Right cardiac atrium (tissue), 5 donors: ENCODE measurements around the gene RAB20. TPM values are rescaled to one million over a fixed set of nuclear protein-coding genes. Genes with fewer than 3 reads are reported as not detected.
A peak's percentile ranks its signal among the peaks of the same experiment; 100 is the strongest.

Experiments used
- ATAC-seq, 2 donors: fragments of 200-7000 bp; cut with Tn5 transposase; one replicate each; pipeline versions ENCODE4 v1.8.0 to v1.9.1; 2020; ENCODE audit warnings: moderate library complexity in 2 of 2, mild to moderate bottlenecking in 1 of 2
- DNase-seq, 3 donors: peaks; one replicate each; pipeline ENCODE4 v3.0.0-alpha.2; 2020
- H3K27ac ChIP-seq: one replicate; pipeline ENCODE4 v1.5.1; 2013; ENCODE audit warnings: mild to moderate bottlenecking, low read length, control low read depth, moderate library complexity
- H3K27me3 ChIP-seq: one replicate; pipeline ENCODE4 v1.6.1; 2013; ENCODE audit not compliant: control insufficient read depth, insufficient read depth
- H3K4me1 ChIP-seq: one replicate; pipeline ENCODE4 v1.6.1; 2013; ENCODE audit warnings: low read length; ENCODE audit not compliant: control insufficient read depth, insufficient read depth
- H3K4me3 ChIP-seq: one replicate; pipeline ENCODE4 v1.5.1; 2013; ENCODE audit warnings: low read length, control low read depth
- H3K9me3 ChIP-seq: one replicate; pipeline ENCODE4 v1.6.1; 2013; ENCODE audit warnings: low read length; ENCODE audit not compliant: control insufficient read depth
- WGBS: extraction: QIAGEN DNeasy Blood & Tissue Kit; methylation state at CpG from one replicate; pipeline ENCODE4 v1.1.7; 2013; 5-methylcytosine and 5-hydroxymethylcytosine counted together
- intact Hi-C, 4 donors: fragments of 100-400 bp; cut with DNase I; formaldehyde crosslinking; loops; one replicate each; pipeline versions ENCODE4 v1.11.0 to v1.14.0; 2022 to 2023
- polyA plus RNA-seq: library from polyadenylated mRNA; stranded (reverse); fragments of 200-250 nt; gene quantifications from one replicate; pipeline ENCODE4 v1.2.3, GENCODE V29; 2013
- total RNA-seq, 4 donors: library from RNA; stranded (reverse); fragmentation: NEBNext Ultra II Directional; extraction: Animal tissue kit (Norgen Biotek cat#: 25700); gene quantifications; one replicate each; pipeline ENCODE4 v1.2.1, GENCODE V29; 2021
- donor health status: healthy with polysubstance abuse.
- donor health status: DM: no; HTN: yes; CAD: no.
- donor health status: DM: no; HTN: no; CAD: no.
- donor health status: DM: no; HTN: yes; CAD: no; lungs with severe emphysema.
- donor health status: DM: yes; HTN: yes; CAD: no.

The RAB20 gene
- total and polyA plus RNA-seq, 5 donors = 10.5 to 15.3 (median 11.8) TPM

GRCh38 chr13:110507678-110508381, 53.7 kb downstream of the RAB20 start:
- Histone ChIP-seq H3K27ac (peak overlapping the region; percentile 45), H3K4me1 (peaks cover 10% of the 10 kb centered on the region), H3K4me3 (no peak overlapping the region), H3K9me3 (no peaks in the 10 kb centered on the region), H3K27me3 (no peaks in the 10 kb centered on the region)
- 84% methylated on average over 23 of the region's 23 CpGs for WGBS
- DNase-seq (peak in 2 of 3 donors; percentile 68 to 77), ATAC-seq (peak; percentile 39 to 59)
- intact Hi-C loops = loop anchor here in 1 of 4 donors (10.0 kb wide), 1 partner anchor 57 kb away; the partner anchor contains the start of gene RAB20

GRCh38 chr13:110506859-110507566, 54.5 kb downstream of the RAB20 start:
- H3K9me3 ChIP-seq = no peaks in the 10 kb centered on the region
- intact Hi-C loops = loop anchor here in 1 of 4 donors (10.0 kb wide), 1 partner anchor 58 kb away; the partner anchor contains the start of gene RAB20
- no peaks in the 10 kb centered on the region for H3K27me3 ChIP-seq
- H3K4me3 ChIP-seq = no peak overlapping the region
- WGBS = 44% methylated on average over 17 of the region's 17 CpGs
- DNase-seq = peak; percentile 68 to 86 (median 84)
- H3K4me1 ChIP-seq = peaks cover 10% of the 10 kb centered on the region
- ATAC-seq = peak; percentile 62 to 77
- H3K27ac ChIP-seq = peak overlapping the region; percentile 45

DNA sequence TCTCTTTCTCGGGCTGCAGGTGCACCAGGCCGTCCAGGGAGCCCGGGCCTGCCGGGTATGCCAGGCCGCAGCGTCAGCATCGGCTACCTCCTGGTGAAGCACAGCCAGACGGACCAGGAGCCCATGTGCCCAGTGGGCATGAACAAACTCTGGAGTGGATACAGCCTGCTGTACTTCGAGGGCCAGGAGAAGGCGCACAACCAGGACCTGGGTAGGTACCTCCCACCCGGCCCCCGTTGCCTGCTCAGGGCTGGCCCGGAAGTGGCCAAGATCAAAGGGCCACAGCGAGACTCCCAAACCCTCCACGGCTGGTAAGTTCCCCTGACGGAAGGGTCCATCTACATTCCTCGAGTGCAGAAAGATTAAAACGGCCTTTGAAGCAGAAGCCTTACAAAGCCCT, 55.1 kb downstream of the RAB20 start:
- intact Hi-C loops = loop anchor here in 1 of 4 donors (10.0 kb wide), 1 partner anchor 58 kb away; the partner anchor contains the start of gene RAB20
- Histone ChIP-seq H3K9me3 (no peaks in the 10 kb centered on the region), H3K27me3 (no peaks in the 10 kb centered on the region), H3K4me3 (no peak overlapping the region), H3K27ac (peak overlapping the region; percentile 45), H3K4me1 (peaks cover 10% of the 10 kb centered on the region)
- WGBS = 75% methylated on average over 18 of the region's 18 CpGs
- ATAC-seq (no peak), DNase-seq (peak in 1 of 3 donors; percentile 52)

DNA sequence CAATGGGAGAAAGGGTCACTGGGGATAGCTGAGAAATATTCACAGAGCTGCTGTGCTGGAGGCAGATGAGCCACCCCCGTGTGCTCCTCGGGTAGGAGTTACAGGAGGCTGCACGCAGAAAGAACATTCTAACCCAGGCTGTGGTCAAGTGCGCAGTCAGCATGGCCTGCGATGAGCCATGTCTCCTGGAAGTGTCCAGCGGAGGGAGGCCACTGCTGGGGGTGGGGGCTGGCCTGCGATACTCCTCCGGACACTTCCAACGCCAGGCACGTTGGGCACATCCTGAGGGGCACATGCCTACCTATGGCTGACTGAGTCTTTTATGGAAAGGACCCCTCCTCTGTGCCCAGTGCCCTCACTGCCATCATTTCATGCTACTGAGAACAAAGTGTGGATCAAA, 55.9 kb downstream of the RAB20 start:
- Histone ChIP-seq H3K9me3 (no peaks in the 10 kb centered on the region), H3K4me1 (peaks cover 9% of the 10 kb centered on the region), H3K4me3 (no peak overlapping the region), H3K27ac (no peak overlapping the region), H3K27me3 (no peaks in the 10 kb centered on the region)
- intact Hi-C loops = loop anchor here in 1 of 4 donors (10.0 kb wide), 1 partner anchor 59 kb away; the partner anchor contains the start of gene RAB20
- 86% methylated on average over 10 of the region's 10 CpGs for WGBS
- ATAC-seq = no peak
- DNase-seq = peak in 1 of 3 donors; percentile 33

- peaks cover 2% of the 10 kb centered on the region for H3K4me1 ChIP-seq
- H3K27ac ChIP-seq = peak overlapping the region; percentile 10
- 95% methylated on average over 18 of the region's 18 CpGs for whole genome bisulfite sequencing
- DNase-seq = peak in 1 of 3 donors; percentile 46
- no peaks in the 10 kb centered on the region for H3K9me3 ChIP-seq
- intact Hi-C loops = loop anchor here in 1 of 4 donors (10.0 kb wide), 1 partner anchor 61 kb away; the partner anchor contains the start of gene RAB20
- no peak for ATAC-seq
- H3K4me3 ChIP-seq = no peak overlapping the region
- H3K27me3 ChIP-seq = no peaks in the 10 kb centered on the region
Measured at GRCh38 chr13:110503979-110504499, 57.5 kb downstream of the RAB20 start.

DNA sequence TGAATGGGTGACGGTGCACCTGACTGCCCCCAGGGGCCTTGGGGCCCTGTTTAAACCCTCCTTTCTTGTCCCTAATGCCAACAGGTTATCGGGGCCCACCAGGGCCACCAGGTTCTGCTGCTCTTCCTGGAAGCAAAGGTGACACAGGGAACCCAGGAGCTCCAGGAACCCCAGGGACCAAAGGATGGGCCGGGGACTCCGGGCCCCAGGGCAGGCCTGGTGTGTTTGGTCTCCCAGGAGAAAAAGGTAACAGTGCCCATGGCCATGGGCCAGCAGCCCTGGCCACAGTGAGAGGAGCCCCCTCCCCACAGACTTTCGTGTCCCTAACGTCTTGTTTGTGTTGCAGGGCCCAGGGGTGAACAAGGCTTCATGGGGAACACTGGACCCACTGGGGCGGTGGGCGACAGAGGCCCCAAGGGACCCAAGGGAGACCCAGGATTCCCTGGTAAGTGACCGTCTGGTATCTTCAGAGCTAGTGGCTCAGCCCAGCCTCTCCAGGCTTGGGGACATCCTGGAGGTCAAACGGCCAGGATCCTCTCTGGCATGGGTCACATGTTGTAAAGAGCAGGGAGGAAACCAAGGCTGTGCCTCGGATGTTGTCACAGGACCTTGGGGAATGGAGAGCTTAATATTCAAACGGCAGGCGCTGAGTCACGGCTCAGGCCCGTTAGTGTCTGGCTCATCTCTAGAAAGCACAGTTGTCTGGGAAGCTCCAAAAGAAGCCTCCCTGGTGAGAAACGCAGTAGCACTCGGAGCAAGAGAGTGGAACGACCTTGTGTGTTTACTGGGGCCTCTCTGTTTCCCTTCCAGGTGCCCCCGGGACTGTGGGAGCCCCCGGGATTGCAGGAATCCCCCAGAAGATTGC, 58.3 kb downstream of the RAB20 start:
- H3K4me3 ChIP-seq = no peak overlapping the region
- ATAC-seq (peak in 1 of 2 donors; percentile 7), DNase-seq (peak in 1 of 3 donors; percentile 53)
- no peaks in the 10 kb centered on the region for H3K27me3 ChIP-seq
- 67% methylated on average over 20 of the region's 20 CpGs for WGBS
- peak overlapping the region; percentile 30 for H3K27ac ChIP-seq
- H3K9me3 ChIP-seq = no peaks in the 10 kb centered on the region
- intact Hi-C loops = loop anchor here in 1 of 4 donors (10.0 kb wide), 1 partner anchor 62 kb away; the partner anchor contains the start of gene RAB20
- H3K4me1 ChIP-seq = peaks cover 2% of the 10 kb centered on the region

GRCh38 chr13:110501188-110501587, 60.3 kb downstream of the RAB20 start:
- WGBS = 97% methylated on average over 9 of the region's 9 CpGs
- intact Hi-C loops = loop anchor here in 1 of 4 donors (10.0 kb wide), 1 partner anchor 64 kb away; the partner anchor contains the start of gene RAB20
- no peaks in the 10 kb centered on the region for H3K9me3 ChIP-seq
- H3K4me1 ChIP-seq = peaks cover 2% of the 10 kb centered on the region
- H3K4me3 ChIP-seq = no peak overlapping the region
- H3K27me3 ChIP-seq = no peaks in the 10 kb centered on the region
- ATAC-seq (no peak), DNase-seq (peak in 1 of 3 donors; percentile 46)
- H3K27ac ChIP-seq = no peak overlapping the region

DNA sequence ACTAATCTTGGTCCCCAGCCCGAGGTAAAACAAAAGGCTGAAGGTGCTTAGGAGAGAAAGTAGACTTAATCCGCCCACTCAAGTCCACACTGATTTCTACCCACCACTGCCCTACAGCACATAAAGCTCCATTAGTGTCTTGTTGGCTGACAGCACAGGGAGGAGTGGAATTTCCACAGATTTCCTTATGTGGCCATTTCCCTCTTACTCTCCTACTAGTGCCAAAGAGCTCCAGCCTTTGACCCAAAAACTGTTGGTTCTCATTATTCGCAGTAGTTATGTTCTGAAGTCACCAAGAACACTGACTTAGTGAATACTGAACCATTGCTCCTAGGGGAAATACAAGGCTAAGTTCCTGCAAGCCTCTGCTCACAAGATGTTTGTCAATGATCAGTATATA, 61.2 kb downstream of the RAB20 start:
- DNase-seq (no peak), ATAC-seq (no peak)
- Histone ChIP-seq H3K4me1 (peaks cover 2% of the 10 kb centered on the region), H3K27ac (no peak overlapping the region), H3K4me3 (no peak overlapping the region), H3K27me3 (no peaks in the 10 kb centered on the region), H3K9me3 (no peaks in the 10 kb centered on the region)
- 85% methylated on average over 3 of the region's 3 CpGs for WGBS
- intact Hi-C loops = loop anchor here in 1 of 4 donors (10.0 kb wide), 1 partner anchor 64 kb away; the partner anchor contains the start of gene RAB20

GRCh38 chr13:110499621-110500281, 61.8 kb downstream of the RAB20 start:
- peaks cover 2% of the 10 kb centered on the region for H3K4me1 ChIP-seq
- no peak for ATAC-seq
- intact Hi-C loops = loop anchor here in 1 of 4 donors (10.0 kb wide), 1 partner anchor 65 kb away; the partner anchor contains the start of gene RAB20
- H3K4me3 ChIP-seq = no peak overlapping the region
- H3K9me3 ChIP-seq = no peaks in the 10 kb centered on the region
- H3K27ac ChIP-seq = no peak overlapping the region
- WGBS = 89% methylated on average over 10 of the region's 10 CpGs
- DNase-seq = no peak
- no peaks in the 10 kb centered on the region for H3K27me3 ChIP-seq

DNA sequence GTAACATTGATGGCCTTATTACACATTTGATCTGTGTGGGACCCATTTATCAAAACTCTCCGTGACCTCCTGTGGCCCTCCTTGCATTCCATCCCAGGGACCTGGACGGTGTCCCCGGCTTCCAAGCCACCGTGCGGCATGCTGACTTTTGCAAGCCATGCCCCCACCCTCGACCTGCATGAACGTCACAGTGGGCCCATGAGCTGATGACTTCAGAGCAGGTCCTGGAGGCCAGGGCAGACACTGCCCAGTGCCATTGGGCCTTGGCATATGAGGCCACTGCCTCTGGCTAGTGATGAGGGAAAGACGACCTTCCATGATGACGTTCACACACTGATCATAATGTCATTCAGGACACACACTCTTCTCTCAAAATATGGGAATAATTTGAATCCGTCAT, 62.8 kb downstream of the RAB20 start:
- Histone ChIP-seq H3K4me1 (peaks cover under 1% of the 10 kb centered on the region), H3K27ac (no peak overlapping the region), H3K9me3 (no peaks in the 10 kb centered on the region), H3K27me3 (no peaks in the 10 kb centered on the region), H3K4me3 (no peak overlapping the region)
- WGBS = 88% methylated on average over 10 of the region's 10 CpGs
- no peak for DNase-seq
- no peak for ATAC-seq
- intact Hi-C loops = no loop called here
